BLaER1 treated with 17β-estradiol and CSF1 and Interleukin-3, amounts not matched to agents 10 nM and 100 nM (cell line): ENCODE results near the gene ANAPC4.

Experiments
- H3K27ac ChIP-seq, 11 experiments: shearing (Covaris generic); formaldehyde crosslinking; 2 replicates each; pipeline ENCODE4 v1.8.1; 2022
- H3K27me3 ChIP-seq, 11 experiments: shearing (Covaris generic); formaldehyde crosslinking; 2 replicates each; pipeline ENCODE4 v1.8.1; 2022
- H3K36me3 ChIP-seq, 11 experiments: shearing (Covaris generic); formaldehyde crosslinking; 2 replicates each; pipeline ENCODE4 v1.8.1; 2022
- H3K4me1 ChIP-seq, 10 experiments: shearing (Covaris generic); formaldehyde crosslinking; 2 replicates each; pipeline ENCODE4 v1.8.1; 2022
- H3K4me2 ChIP-seq, 11 experiments: shearing (Covaris generic); formaldehyde crosslinking; 2 replicates each; pipeline ENCODE4 v1.8.1; 2022
- H3K4me3 ChIP-seq, 10 experiments: shearing (Covaris generic); formaldehyde crosslinking; 2 replicates each; pipeline ENCODE4 v1.8.1; 2022
- H3K9ac ChIP-seq, 11 experiments: shearing (Covaris generic); formaldehyde crosslinking; 2 replicates each; pipeline ENCODE4 v1.8.1; 2022
- H3K9me3 ChIP-seq, 11 experiments: shearing (Covaris generic); formaldehyde crosslinking; replicated peaks in 1 of 11; 2 replicates each; pipeline ENCODE4 v1.8.1; 2022
- H4K20me1 ChIP-seq, 11 experiments: shearing (Covaris generic); formaldehyde crosslinking; 2 replicates each; pipeline ENCODE4 v1.8.1; 2022
- Cebpa-rat ChIP-seq, 11 experiments: shearing (Covaris generic); IDR thresholded peaks; 2 replicates each; pipeline ENCODE4 v1.8.1; 2022

Gene ANAPC4

DNA sequence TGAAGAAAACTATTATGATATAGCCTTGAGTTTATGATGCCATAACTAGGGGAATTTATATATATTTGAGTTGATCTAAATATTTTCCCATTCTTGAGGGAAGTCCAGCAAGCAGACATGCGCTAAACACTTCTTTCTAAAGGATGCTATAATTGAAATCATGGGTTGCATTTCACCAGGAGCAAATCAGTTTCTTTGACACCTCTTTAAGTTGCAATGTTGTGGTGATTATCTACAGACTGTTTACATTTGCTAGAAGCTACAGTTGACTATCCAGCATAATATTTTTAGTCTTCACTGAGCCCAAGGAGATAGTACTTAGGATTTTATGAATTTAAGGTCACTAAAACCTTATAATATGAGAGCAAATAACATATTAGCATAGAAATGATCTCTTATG, 43.9 kb downstream of the ANAPC4 start:
- Histone ChIP-seq H3K36me3 (peaks cover 31 to 57% (median 40%) of the 10 kb centered on the region in 11 experiments), H3K27me3 (no peaks in the 10 kb centered on the region), H3K27ac (no peak overlapping the region; a peak in 1 of 22 replicates), H4K20me1 (no peaks in the 10 kb centered on the region), H3K9me3 (no peaks in the 10 kb centered on the region), H3K4me2 (peak overlapping the region in 1 of 11 experiments; percentile 85; a peak in 1 of 22 replicates), H3K9ac (no peak overlapping the region), H3K4me1 (peaks cover 0 to 31% (median 0%) of the 10 kb centered on the region in 10 experiments; a peak in 6 of 20 replicates), H3K4me3 (no peak overlapping the region)
- TF ChIP-seq Cebpa-rat (IDR thresholded peaks at IDR 0.05), result no peak

- no peaks in the 10 kb centered on the region for H4K20me1 ChIP-seq
- peak overlapping the region in 1 of 11 experiments; percentile 50; a peak in 1 of 22 replicates for H3K9ac ChIP-seq
- peak overlapping the region in 3 of 11 experiments; percentile 14 to 59 (median 39); a peak in 4 of 22 replicates for H3K27ac ChIP-seq
- H3K27me3 ChIP-seq, result no peaks in the 10 kb centered on the region
- no peaks in the 10 kb centered on the region for H3K9me3 ChIP-seq
- H3K36me3 ChIP-seq, result peaks cover 20 to 46% (median 29%) of the 10 kb centered on the region in 11 experiments
- H3K4me2 ChIP-seq, result peak overlapping the region in 3 of 11 experiments; percentile 46 to 85 (median 78); a peak in 6 of 22 replicates
- peak overlapping the region in 1 of 10 experiments; percentile 15; a peak in 1 of 20 replicates for H3K4me3 ChIP-seq
- no peak for TF ChIP-seq Cebpa-rat (IDR thresholded peaks at IDR 0.05)
- peaks cover 0 to 31% (median 0%) of the 10 kb centered on the region in 10 experiments; a peak in 6 of 20 replicates for H3K4me1 ChIP-seq
These were observed 44.9 kb downstream of the ANAPC4 start for GRCh38 chr4:25421816-25422525.

GRCh38 chr4:25423548-25423947, 46.5 kb downstream of the ANAPC4 start:
- H3K9me3 ChIP-seq, result peaks cover 0 to 10% (median 6%) of the 10 kb centered on the region in 11 experiments; a peak in 7 of 22 replicates
- H3K4me3 ChIP-seq, result no peak overlapping the region
- H4K20me1 ChIP-seq, result no peaks in the 10 kb centered on the region
- H3K9ac ChIP-seq, result no peak overlapping the region
- peak overlapping the region in 1 of 11 experiments; percentile 85; a peak in 2 of 22 replicates for H3K4me2 ChIP-seq
- no peaks in the 10 kb centered on the region for H3K27me3 ChIP-seq
- TF ChIP-seq Cebpa-rat (IDR thresholded peaks at IDR 0.05), result no peak
- H3K36me3 ChIP-seq, result peaks cover 5 to 31% (median 14%) of the 10 kb centered on the region in 11 experiments
- peaks cover 0 to 31% (median 0%) of the 10 kb centered on the region in 10 experiments; a peak in 6 of 20 replicates for H3K4me1 ChIP-seq
- no peak overlapping the region for H3K27ac ChIP-seq

GRCh38 chr4:25424539-25425228, 47.6 kb downstream of the ANAPC4 start:
- Histone ChIP-seq H3K27me3 (no peaks in the 10 kb centered on the region), H3K36me3 (peaks cover 0 to 19% (median 3%) of the 10 kb centered on the region in 11 experiments; a peak in 8 of 22 replicates), H3K4me3 (no peak overlapping the region), H3K4me2 (no peak overlapping the region), H3K27ac (no peak overlapping the region), H4K20me1 (no peaks in the 10 kb centered on the region), H3K9ac (no peak overlapping the region), H3K9me3 (peaks cover 0 to 14% (median 10%) of the 10 kb centered on the region in 11 experiments; a peak in 7 of 22 replicates), H3K4me1 (peaks cover 0 to 31% (median 0%) of the 10 kb centered on the region in 10 experiments; a peak in 6 of 20 replicates)
- no peak for TF ChIP-seq Cebpa-rat (IDR thresholded peaks at IDR 0.05)

GRCh38 chr4:25425361-25425760, 48.3 kb downstream of the ANAPC4 start:
- H3K4me2 ChIP-seq, result no peak overlapping the region
- no peaks in the 10 kb centered on the region for H3K27me3 ChIP-seq
- H3K27ac ChIP-seq, result no peak overlapping the region
- no peak overlapping the region for H3K4me3 ChIP-seq
- H3K4me1 ChIP-seq, result peaks cover 0 to 31% (median 0%) of the 10 kb centered on the region in 10 experiments; a peak in 6 of 20 replicates
- TF ChIP-seq Cebpa-rat (IDR thresholded peaks at IDR 0.05), result no peak
- peaks cover 0 to 16% (median 3%) of the 10 kb centered on the region in 11 experiments; a peak in 7 of 22 replicates for H3K36me3 ChIP-seq
- no peaks in the 10 kb centered on the region for H4K20me1 ChIP-seq
- peaks cover 0 to 14% (median 10%) of the 10 kb centered on the region in 11 experiments; a peak in 7 of 22 replicates for H3K9me3 ChIP-seq
- no peak overlapping the region for H3K9ac ChIP-seq

DNA sequence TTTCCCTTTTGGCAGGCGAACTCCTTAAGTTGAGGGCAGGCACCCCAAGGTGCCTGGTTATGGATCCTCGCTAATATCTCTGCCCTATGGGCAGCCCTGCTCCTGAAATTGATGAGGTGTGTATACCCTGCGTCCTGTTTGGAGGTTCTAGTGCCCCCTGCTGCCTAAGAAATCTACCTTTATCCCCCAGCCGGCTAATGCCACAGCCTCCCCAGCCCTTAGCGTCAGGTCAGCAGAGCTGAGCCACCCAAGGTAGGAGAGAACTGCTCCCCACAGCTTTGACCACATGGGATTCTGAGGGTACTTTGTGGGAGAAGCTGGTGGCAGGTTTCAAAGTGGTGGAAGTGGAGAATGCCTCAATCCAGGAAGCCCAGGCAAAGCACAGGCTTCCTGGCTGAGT, 50.8 kb downstream of the ANAPC4 start:
- no peak overlapping the region for H3K4me2 ChIP-seq
- peaks cover 0 to 19% (median 10%) of the 10 kb centered on the region in 11 experiments; a peak in 8 of 22 replicates for H3K9me3 ChIP-seq
- no peaks in the 10 kb centered on the region for H4K20me1 ChIP-seq
- H3K27ac ChIP-seq, result no peak overlapping the region
- no peak overlapping the region for H3K4me3 ChIP-seq
- H3K36me3 ChIP-seq, result peaks cover 0 to 8% (median 0%) of the 10 kb centered on the region in 11 experiments; a peak in 2 of 22 replicates
- no peak for TF ChIP-seq Cebpa-rat (IDR thresholded peaks at IDR 0.05)
- no peak overlapping the region for H3K9ac ChIP-seq
- H3K27me3 ChIP-seq, result no peaks in the 10 kb centered on the region
- peaks cover 0 to 12% (median 0%) of the 10 kb centered on the region in 10 experiments; a peak in 5 of 20 replicates for H3K4me1 ChIP-seq

- no peaks in the 10 kb centered on the region for H3K27me3 ChIP-seq
- H3K27ac ChIP-seq, result no peak overlapping the region
- no peaks in the 10 kb centered on the region for H4K20me1 ChIP-seq
- TF ChIP-seq Cebpa-rat (IDR thresholded peaks at IDR 0.05), result no peak
- H3K9me3 ChIP-seq, result peaks cover 0 to 19% (median 10%) of the 10 kb centered on the region in 11 experiments; a peak in 8 of 22 replicates
- no peak overlapping the region for H3K9ac ChIP-seq
- no peak overlapping the region for H3K4me3 ChIP-seq
- H3K4me2 ChIP-seq, result no peak overlapping the region
- H3K4me1 ChIP-seq, result peaks cover 0 to 32% (median 0%) of the 10 kb centered on the region in 10 experiments; a peak in 4 of 20 replicates
- peaks cover 0 to 1% (median 0%) of the 10 kb centered on the region in 11 experiments; a peak in 2 of 22 replicates for H3K36me3 ChIP-seq
These were observed 53.6 kb downstream of the ANAPC4 start for GRCh38 chr4:25430630-25431029.

DNA sequence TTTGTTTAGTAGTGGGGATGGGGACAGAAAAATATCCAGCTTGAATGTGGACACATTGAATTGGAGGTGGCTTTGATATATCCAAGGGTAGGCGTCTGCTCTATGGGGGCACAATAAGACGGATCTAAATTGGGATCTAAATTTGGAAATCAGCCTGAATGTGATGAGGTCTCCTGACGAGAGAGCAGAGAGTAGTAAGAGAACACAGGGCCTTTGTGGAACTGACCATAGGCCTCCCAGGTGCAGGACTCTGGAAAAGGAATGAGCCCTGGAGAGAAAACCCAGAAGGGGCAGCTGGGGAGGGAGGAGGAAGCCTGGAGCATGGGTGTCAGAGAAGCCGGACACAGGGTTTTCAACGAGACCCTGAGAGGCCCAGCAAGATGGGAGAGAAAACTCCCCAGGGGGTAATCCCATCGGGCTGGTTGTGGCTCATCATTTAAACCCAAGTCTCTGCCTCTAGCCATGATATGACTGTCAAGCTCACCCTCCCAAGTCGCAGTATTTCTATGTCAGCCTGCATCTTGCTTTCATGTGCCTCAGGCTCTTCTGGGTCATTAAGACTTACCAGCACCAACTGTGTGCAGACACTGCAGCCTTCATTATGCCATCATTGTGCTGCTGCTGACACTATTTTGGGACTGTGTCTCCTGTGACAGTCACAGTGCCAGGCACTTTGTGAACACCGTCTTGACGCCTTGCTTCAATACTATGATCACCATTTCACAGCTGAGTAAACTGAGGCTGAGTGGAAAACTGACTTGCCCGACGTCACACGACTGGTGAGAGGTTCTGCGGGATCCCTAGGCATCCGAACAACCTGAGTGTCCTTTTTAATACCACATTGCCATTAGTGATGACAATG, 57.1 kb downstream of the ANAPC4 start:
- no peak overlapping the region for H3K9ac ChIP-seq
- no peaks in the 10 kb centered on the region for H3K36me3 ChIP-seq
- no peaks in the 10 kb centered on the region for H4K20me1 ChIP-seq
- H3K4me2 ChIP-seq, result peak overlapping the region in 2 of 11 experiments; percentile 8 to 63; a peak in 4 of 22 replicates
- TF ChIP-seq Cebpa-rat (IDR thresholded peaks at IDR 0.05), result no peak
- peak overlapping the region in 1 of 11 experiments; percentile 52; a peak in 1 of 22 replicates for H3K27ac ChIP-seq
- peaks cover 4 to 10% (median 6%) of the 10 kb centered on the region in 11 experiments; a peak in 20 of 22 replicates for H3K9me3 ChIP-seq
- H3K27me3 ChIP-seq, result no peaks in the 10 kb centered on the region
- H3K4me3 ChIP-seq, result no peak overlapping the region
- peaks cover 0 to 34% (median 0%) of the 10 kb centered on the region in 10 experiments; a peak in 4 of 20 replicates for H3K4me1 ChIP-seq
